GM23338 (cell line): ENCODE results near the gene COL15A1. TPM values are rescaled to one million over a fixed set of nuclear protein-coding genes. Genes with fewer than 3 reads are reported as not detected.
"Not testable (repeated sequence)": the region's sequence is repeated elsewhere in the genome, so short reads cannot be mapped to it uniquely, and the experiment has no call there.

Experiments used
- ATAC-seq: fragments of 200-7000 bp; cut with Tn5 transposase; 3 replicates; pipeline ENCODE4 v1.9.1; 2020
- DNase-seq: peaks from one replicate; pipeline ENCODE4 v3.0.0-alpha.2; 2015; ENCODE audit warnings: low spot score
- H2AFZ ChIP-seq: fragments of 200-600 bp; sonication (generic); 2 replicates; pipeline ENCODE4 v1.8.0; 2016; ENCODE audit warnings: antibody characterized with exemption, mild to moderate bottlenecking, moderate library complexity
- H3F3A ChIP-seq: fragments of 200-600 bp; sonication (generic); replicated peaks from 2 replicates; pipeline ENCODE4 v1.8.0; 2017; ENCODE audit warnings: antibody characterized with exemption, mixed run types, low read depth
- H3K27ac ChIP-seq: fragments of 200-600 bp; sonication (generic); 2 replicates; pipeline ENCODE4 v1.6.1; 2016; ENCODE audit warnings: low read depth
- H3K27me3 ChIP-seq: fragments of 200-600 bp; sonication (generic); 2 replicates; pipeline ENCODE4 v1.8.0; 2016; ENCODE audit warnings: mild to moderate bottlenecking, mixed run types, moderate library complexity; ENCODE audit not compliant: insufficient read depth
- H3K36me3 ChIP-seq: fragments of 200-600 bp; sonication (generic); 2 replicates; pipeline ENCODE4 v1.8.0; 2016; ENCODE audit warnings: mild to moderate bottlenecking; ENCODE audit not compliant: insufficient read depth
- H3K4me1 ChIP-seq: fragments of 200-600 bp; sonication (generic); 2 replicates; pipeline ENCODE4 v1.8.0; 2016; ENCODE audit warnings: mild to moderate bottlenecking, moderate library complexity; ENCODE audit not compliant: insufficient read depth
- H3K4me2 ChIP-seq: fragments of 200-600 bp; sonication (generic); 2 replicates; pipeline ENCODE4 v1.7.1; 2017; ENCODE audit warnings: mixed run types
- H3K4me3 ChIP-seq: fragments of 200-600 bp; sonication (generic); 2 replicates; pipeline ENCODE4 v1.6.1; 2016; ENCODE audit warnings: mixed run types
- H3K79me2 ChIP-seq: fragments of 200-600 bp; sonication (generic); replicated peaks from 2 replicates; pipeline ENCODE4 v1.8.0; 2017; ENCODE audit warnings: mild to moderate bottlenecking; ENCODE audit not compliant: insufficient read depth
- H3K9me2 ChIP-seq: fragments of 200-600 bp; sonication (generic); 2 replicates; pipeline ENCODE4 v1.8.0; 2017; ENCODE audit not compliant: insufficient read depth
- H4K20me1 ChIP-seq: fragments of 200-600 bp; sonication (generic); replicated peaks from 2 replicates; pipeline ENCODE4 v1.8.0; 2017; ENCODE audit warnings: mild to moderate bottlenecking; ENCODE audit not compliant: insufficient read depth
- H3K27ac Mint-ChIP-seq: 2 replicates; pipeline ENCODE4 v1.8.0; 2020; ENCODE audit warnings: inconsistent platforms, mild to moderate bottlenecking, moderate library complexity, mixed read lengths
- H3K27me3 Mint-ChIP-seq: 3 replicates; pipeline ENCODE4 v1.8.0; 2022; ENCODE audit warnings: low read depth, mild to moderate bottlenecking, moderate library complexity, mixed read lengths, inconsistent platforms; ENCODE audit not compliant: insufficient read depth, poor library complexity
- H3K36me3 Mint-ChIP-seq: 3 replicates; pipeline ENCODE4 v1.8.0; 2021; ENCODE audit warnings: low read depth, mild to moderate bottlenecking, inconsistent platforms, moderate library complexity, mixed read lengths
- H3K4me1 Mint-ChIP-seq: 3 replicates; pipeline ENCODE4 v1.8.0; 2020; ENCODE audit warnings: mild to moderate bottlenecking, inconsistent platforms, mixed read lengths
- H3K4me3 Mint-ChIP-seq: 3 replicates; pipeline ENCODE4 v1.8.0; 2021; ENCODE audit warnings: moderate library complexity, mild to moderate bottlenecking, inconsistent platforms, mixed read lengths
- H3K9me3 Mint-ChIP-seq: 3 replicates; pipeline ENCODE4 v1.8.0; 2020; ENCODE audit warnings: moderate library complexity, mild to moderate bottlenecking, inconsistent platforms, mixed read lengths
- CREB1 ChIP-seq: fragments of 250-450 bp; sonication (Bioruptor Pico); IDR thresholded peaks from 2 replicates; pipeline ENCODE4 v1.5.0; 2020; ENCODE audit warnings: low read depth, mild to moderate bottlenecking, moderate library complexity
- CTCF ChIP-seq, 2 experiments: fragments of 200-600 bp in 1 of 2; sonication (generic) in 1 of 2; conservative IDR thresholded peaks; 2 replicates each; pipeline versions ENCODE4 v1.5.1 to v1.6.1; 2016 to 2017; ENCODE audit warnings: antibody characterized with exemption in 2 of 2, low read depth in 2 of 2, mild to moderate bottlenecking in 2 of 2, moderate library complexity in 1 of 2
- ETS1 ChIP-seq: IDR thresholded peaks from 2 replicates; pipeline ENCODE4 v1.6.1; 2016; ENCODE audit warnings: antibody characterized with exemption
- EZH2 ChIP-seq: fragments of 200-600 bp; sonication (generic); IDR thresholded peaks from one replicate; pipeline ENCODE4 v1.8.0; 2017; ENCODE audit warnings: antibody characterized with exemption, mild to moderate bottlenecking, low read depth; ENCODE audit not compliant: unreplicated experiment
- EZH2phosphoT487 ChIP-seq: fragments of 200-600 bp; sonication (generic); IDR thresholded peaks from one replicate; pipeline ENCODE4 v1.8.1; 2018; ENCODE audit warnings: antibody characterized with exemption; ENCODE audit not compliant: unreplicated experiment
- NANOG ChIP-seq: IDR thresholded peaks from 2 replicates; pipeline ENCODE4 v1.6.1; 2016; ENCODE audit warnings: antibody characterized with exemption, borderline replicate concordance
- REST ChIP-seq: IDR thresholded peaks from one replicate; pipeline ENCODE4 v1.6.1; 2018; ENCODE audit warnings: antibody characterized with exemption; ENCODE audit not compliant: unreplicated experiment
- STAT1 ChIP-seq: IDR thresholded peaks from one replicate; pipeline ENCODE4 v1.6.1; 2016; ENCODE audit warnings: antibody characterized with exemption; ENCODE audit not compliant: unreplicated experiment
- ZNF114 ChIP-seq: fragments of 250-450 bp; sonication (Bioruptor Pico); IDR thresholded peaks from 2 replicates; pipeline ENCODE4 v1.5.0; 2020; ENCODE audit warnings: mild to moderate bottlenecking, moderate library complexity
- ZNF331 ChIP-seq: fragments of 250-450 bp; sonication (Bioruptor Pico); IDR thresholded peaks from 2 replicates; pipeline ENCODE4 v1.5.0; 2020; ENCODE audit warnings: low read depth, mild to moderate bottlenecking, moderate library complexity
- polyA plus RNA-seq: library from polyadenylated mRNA; unstranded; fragments of >200 nt; fragmentation: Nextera tagmentation; extraction: Ambion mirVana; gene quantifications from 2 replicates; pipeline ENCODE4 v1.2.1, GENCODE V29; 2016
- total RNA-seq: library from RNA; depleted of rRNA; stranded (reverse); fragments of >200 nt; shearing (Covaris generic); gene quantifications from 2 replicates; pipeline ENCODE4 v1.2.3, GENCODE V29; 2014

The COL15A1 gene
- total and polyA plus RNA-seq, 2 experiments from 2014 or later = 0.17 to 0.18 TPM

GRCh38 chr9:99006979-99007378 lies 63.3 kb downstream of the COL15A1 start:
- H3K27ac Mint-ChIP-seq = no peak overlapping the region
- no peaks in the 10 kb centered on the region; the same call in 1 of the 2 replicates for H3K9me2 ChIP-seq
- no peaks in the 10 kb centered on the region for H4K20me1 ChIP-seq
- no peaks in the 10 kb centered on the region for H3K27me3 ChIP-seq
- ATAC-seq = no peak
- peaks cover 7% of the 10 kb centered on the region for H3K27me3 Mint-ChIP-seq
- peaks cover 46% of the 10 kb centered on the region for H3K9me3 Mint-ChIP-seq
- H3K4me2 ChIP-seq = no peak overlapping the region
- 0 out of 3 replicates have a peak, but pooled peaks cover 3% of the 10 kb centered on the region for H3K4me1 Mint-ChIP-seq
- no peak for DNase-seq
- no peaks in the 10 kb centered on the region for H3K4me1 ChIP-seq
- H3K36me3 Mint-ChIP-seq = peaks cover 15% of the 10 kb centered on the region
- TF ChIP-seq EZH2phosphoT487 (no peak), STAT1 (no peak), ZNF114 (CRISPR knock-in tag) (no peak), CREB1 (CRISPR knock-in tag) (no peak), EZH2 (no peak), ETS1 (no peak)
- H2AFZ ChIP-seq = no peak overlapping the region
- 0 out of 2 replicates have a peak, but pooled peaks cover 5% of the 10 kb centered on the region for H3K36me3 ChIP-seq
- H3K4me3 ChIP-seq = no peak overlapping the region
- H3K79me2 ChIP-seq = no peaks in the 10 kb centered on the region
- H3K27ac ChIP-seq = no peak overlapping the region
- H3K4me3 Mint-ChIP-seq = no peak overlapping the region
- no peaks in the 10 kb centered on the region for H3F3A ChIP-seq

GRCh38 chr9:99008203-99008602 lies 64.5 kb downstream of the COL15A1 start:
- Histone ChIP-seq H3K79me2 (no peaks in the 10 kb centered on the region), H3K36me3 (0 out of 2 replicates have a peak, but pooled peaks cover 5% of the 10 kb centered on the region), H3K4me1 (no peaks in the 10 kb centered on the region), H4K20me1 (no peaks in the 10 kb centered on the region), H3K27ac (no peak overlapping the region), H3K9me2 (peaks cover 2% of the 10 kb centered on the region; the same call in 1 of the 2 replicates), H3K4me3 (no peak overlapping the region), H3F3A (no peaks in the 10 kb centered on the region), H2AFZ (no peak overlapping the region), H3K27me3 (no peaks in the 10 kb centered on the region), H3K4me2 (no peak overlapping the region)
- ATAC-seq (no peak), DNase-seq (no peak)
- H3K36me3 Mint-ChIP-seq = peaks cover 22% of the 10 kb centered on the region
- TF ChIP-seq ZNF114 (CRISPR knock-in tag) (no peak), CTCF (conservative IDR thresholded peaks at IDR 0.05; ENCODE audit: low read depth in 2 of 2) (no peak), NANOG (no peak), EZH2 (no peak), ETS1 (no peak), REST (no peak), STAT1 (no peak), ZNF331 (CRISPR knock-in tag) (no peak)
- no peak overlapping the region for H3K27ac Mint-ChIP-seq
- H3K9me3 Mint-ChIP-seq = peaks cover 58% of the 10 kb centered on the region
- no peaks in the 10 kb centered on the region for H3K4me1 Mint-ChIP-seq
- H3K4me3 Mint-ChIP-seq = no peak overlapping the region
- peaks cover 7% of the 10 kb centered on the region for H3K27me3 Mint-ChIP-seq

- H3F3A ChIP-seq, H3K27ac ChIP-seq: not testable (repeated sequence)
- peaks cover 71% of the 10 kb centered on the region for H3K9me3 Mint-ChIP-seq
These were observed 66.7 kb downstream of the COL15A1 start for GRCh38 chr9:99010393-99010792.

More at GRCh38 chr9:99010393-99010792, 66.7 kb downstream of the COL15A1 start:
- not testable (repeated sequence) for H2AFZ ChIP-seq, H3K4me2 ChIP-seq, H3K4me3 Mint-ChIP-seq, H3K4me3 ChIP-seq, H3K4me1 Mint-ChIP-seq, H3K9me2 ChIP-seq, ATAC-seq, H3K27me3 Mint-ChIP-seq, H3K79me2 ChIP-seq, H4K20me1 ChIP-seq, H3K27ac Mint-ChIP-seq, H3K27me3 ChIP-seq, H3K4me1 ChIP-seq, H3K36me3 ChIP-seq, DNase-seq
- peaks cover 23% of the 10 kb centered on the region for H3K36me3 Mint-ChIP-seq
